ENCODE data around the gene GLTP. TPM values are rescaled to one million over a fixed set of nuclear protein-coding genes. Genes with fewer than 3 reads are reported as not detected.

GLTP gene
- total RNA-seq, 1 donor from 2014 or later = 158 TPM

- DNase-seq (ENCODE audit: extremely low spot score in 2 of 2) = no peak
- TF ChIP-seq POLR2A (IDR thresholded peaks at IDR 0.05) (no peak), POLR2AphosphoS5 (IDR thresholded peaks at IDR 0.05; ENCODE audit: insufficient read depth in 1 of 2, low read depth in 1 of 2) (no peak)
- TF ChIP-seq, protein P1, sequence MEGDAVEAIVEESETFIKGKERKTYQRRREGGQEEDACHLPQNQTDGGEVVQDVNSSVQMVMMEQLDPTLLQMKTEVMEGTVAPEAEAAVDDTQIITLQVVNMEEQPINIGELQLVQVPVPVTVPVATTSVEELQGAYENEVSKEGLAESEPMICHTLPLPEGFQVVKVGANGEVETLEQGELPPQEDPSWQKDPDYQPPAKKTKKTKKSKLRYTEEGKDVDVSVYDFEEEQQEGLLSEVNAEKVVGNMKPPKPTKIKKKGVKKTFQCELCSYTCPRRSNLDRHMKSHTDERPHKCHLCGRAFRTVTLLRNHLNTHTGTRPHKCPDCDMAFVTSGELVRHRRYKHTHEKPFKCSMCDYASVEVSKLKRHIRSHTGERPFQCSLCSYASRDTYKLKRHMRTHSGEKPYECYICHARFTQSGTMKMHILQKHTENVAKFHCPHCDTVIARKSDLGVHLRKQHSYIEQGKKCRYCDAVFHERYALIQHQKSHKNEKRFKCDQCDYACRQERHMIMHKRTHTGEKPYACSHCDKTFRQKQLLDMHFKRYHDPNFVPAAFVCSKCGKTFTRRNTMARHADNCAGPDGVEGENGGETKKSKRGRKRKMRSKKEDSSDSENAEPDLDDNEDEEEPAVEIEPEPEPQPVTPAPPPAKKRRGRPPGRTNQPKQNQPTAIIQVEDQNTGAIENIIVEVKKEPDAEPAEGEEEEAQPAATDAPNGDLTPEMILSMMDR (IDR thresholded peaks at IDR 0.05) = no peak
- no peaks in the 10 kb centered on the region for H3K9me3 ChIP-seq
- H3K4me3 ChIP-seq = peak overlapping the region in 1 of 2 donors; percentile 94
- intact Hi-C loops (cut with DNase I) = loop anchor here (5.0 kb wide), 1 partner anchor 70 kb away; no protein-coding TSS in a partner anchor
- peaks cover 55% of the 10 kb centered on the region for H3K4me1 ChIP-seq
- peak overlapping the region; percentile 16 for H3K27ac ChIP-seq
- H3K36me3 ChIP-seq = no peaks in the 10 kb centered on the region
- H3K27me3 ChIP-seq = no peaks in the 10 kb centered on the region
These were observed 2.7 kb downstream of the GLTP start for GRCh38 chr12:109877504-109878246.

DNA sequence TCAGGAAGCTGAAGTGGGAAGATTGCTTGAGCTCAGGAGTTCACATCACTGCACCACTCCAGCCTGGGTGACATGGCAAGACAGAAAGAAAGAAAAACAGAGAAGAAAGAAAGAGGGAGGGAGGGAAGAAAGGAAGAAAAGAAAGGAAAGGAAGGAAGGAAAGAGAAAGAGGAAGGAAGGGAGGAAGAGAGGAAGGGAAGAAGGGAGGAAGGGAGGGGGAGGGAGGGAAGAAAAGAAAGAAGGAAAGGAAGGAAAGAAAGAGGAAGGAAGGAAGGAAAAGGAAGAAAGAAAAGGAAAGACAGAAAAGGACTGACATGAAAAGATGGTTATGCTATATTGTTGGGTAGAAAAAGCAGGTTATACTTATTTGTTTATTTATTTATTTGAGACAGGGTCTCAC, 3.9 kb downstream of the GLTP start:
- H3K4me3 ChIP-seq = no peak overlapping the region
- no peaks in the 10 kb centered on the region for H3K36me3 ChIP-seq
- no peak overlapping the region for H3K27ac ChIP-seq
- H3K27me3 ChIP-seq = no peaks in the 10 kb centered on the region
- DNase-seq (ENCODE audit: extremely low spot score in 2 of 2) = no peak
- TF ChIP-seq POLR2AphosphoS5 (IDR thresholded peaks at IDR 0.05; ENCODE audit: insufficient read depth in 1 of 2, low read depth in 1 of 2) = no peak
- no peaks in the 10 kb centered on the region for H3K9me3 ChIP-seq
- H3K4me1 ChIP-seq = peaks cover 65% of the 10 kb centered on the region
- intact Hi-C loops (cut with DNase I) = loop anchor here (5.0 kb wide), 1 partner anchor 69 kb away; no protein-coding TSS in a partner anchor

DNA sequence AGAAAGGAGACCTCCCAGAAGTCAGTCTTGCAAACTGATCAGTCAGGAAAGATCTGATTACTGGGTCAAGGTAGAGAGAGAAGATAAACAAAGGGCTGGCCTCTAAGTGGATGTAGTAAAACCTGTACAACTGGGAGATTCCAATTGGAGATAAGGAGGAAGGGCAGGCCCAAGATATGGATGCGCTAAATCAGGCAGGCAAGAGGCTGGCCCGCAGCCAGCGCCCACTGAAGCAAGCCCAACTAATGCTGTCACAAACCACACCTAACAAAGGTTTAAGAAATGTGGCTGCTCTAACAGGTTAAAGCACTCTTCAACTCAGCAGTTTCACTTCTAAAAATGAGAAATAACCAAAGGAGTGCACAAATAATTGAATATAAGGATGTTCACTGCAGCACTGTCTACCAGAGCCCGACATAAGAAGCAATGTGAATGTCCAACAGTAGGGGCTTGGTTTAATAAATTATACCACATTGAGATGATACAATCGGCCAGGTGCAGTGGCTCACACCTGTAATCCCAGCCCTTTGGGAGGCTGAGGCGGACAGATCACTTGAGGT, 4.7 kb downstream of the GLTP start:
- H3K27me3 ChIP-seq = no peaks in the 10 kb centered on the region

GRCh38 chr12:109873653-109874052, 6.7 kb downstream of the GLTP start:
- intact Hi-C loops (cut with DNase I) = no loop called here
- no peaks in the 10 kb centered on the region for H3K27me3 ChIP-seq
- TF ChIP-seq POLR2AphosphoS5 (IDR thresholded peaks at IDR 0.05; ENCODE audit: insufficient read depth in 1 of 2, low read depth in 1 of 2) (peak in 1 of 2 donors; percentile 24), POLR2A (IDR thresholded peaks at IDR 0.05) (no peak)
- TF ChIP-seq, protein P1 (IDR thresholded peaks at IDR 0.05) = no peak
- no peak overlapping the region for H3K4me3 ChIP-seq
- H3K27ac ChIP-seq = no peak overlapping the region
- DNase-seq (ENCODE audit: extremely low spot score in 2 of 2) = no peak
- no peaks in the 10 kb centered on the region for H3K9me3 ChIP-seq
- peaks cover 63% of the 10 kb centered on the region for H3K4me1 ChIP-seq
- no peaks in the 10 kb centered on the region for H3K36me3 ChIP-seq

More for the DNA sequence above, 4.7 kb downstream of the GLTP start:
- no peak overlapping the region for H3K27ac ChIP-seq
- peaks cover 62% of the 10 kb centered on the region for H3K4me1 ChIP-seq
- H3K36me3 ChIP-seq = no peaks in the 10 kb centered on the region
- no peaks in the 10 kb centered on the region for H3K9me3 ChIP-seq
- intact Hi-C loops (cut with DNase I) = loop anchor here (5.0 kb wide), 1 partner anchor 68 kb away; no protein-coding TSS in a partner anchor
- no peak overlapping the region for H3K4me3 ChIP-seq
- TF ChIP-seq POLR2A (IDR thresholded peaks at IDR 0.05) = no peak
- TF ChIP-seq, protein P1 (IDR thresholded peaks at IDR 0.05) = no peak
- TF ChIP-seq POLR2AphosphoS5 (IDR thresholded peaks at IDR 0.05; ENCODE audit: insufficient read depth in 1 of 2, low read depth in 1 of 2) = peak in 1 of 2 donors; percentile 9
- no peak for DNase-seq (ENCODE audit: extremely low spot score in 2 of 2)

- no peak for DNase-seq (ENCODE audit: extremely low spot score in 2 of 2)
- intact Hi-C loops (cut with DNase I) = no loop called here
- no peaks in the 10 kb centered on the region for H3K36me3 ChIP-seq
- H3K27ac ChIP-seq = no peak overlapping the region
- H3K4me1 ChIP-seq = peaks cover 52% of the 10 kb centered on the region
- H3K9me3 ChIP-seq = no peaks in the 10 kb centered on the region
- TF ChIP-seq, protein P1 (IDR thresholded peaks at IDR 0.05) = no peak
- TF ChIP-seq POLR2A (IDR thresholded peaks at IDR 0.05) = no peak
- no peak overlapping the region for H3K4me3 ChIP-seq
- H3K27me3 ChIP-seq = no peaks in the 10 kb centered on the region
These were observed 8.6 kb downstream of the GLTP start for GRCh38 chr12:109871668-109872314.
